ENCODE data around the gene EHD4. TPM values are rescaled to one million over a fixed set of nuclear protein-coding genes. Genes with fewer than 3 reads are reported as not detected.

Gene EHD4
- polyA plus RNA-seq, 1 of the 3 experiments (the other 2 are of a cell fraction): 17.5 TPM

GRCh38 chr15:41903782-41904181, 68.6 kb downstream of the EHD4 start:
- 95% methylated on average over 11 of the region's 13 CpGs for WGBS (ENCODE audit: low lambda C conversion rate)
- H3K36me3 ChIP-seq (replicated peaks in 1 of 2; ENCODE audit: control insufficient read depth in 1 of 2, insufficient read depth in 2 of 2, low read length in 1 of 2): peaks cover 10 to 21% of the 10 kb centered on the region in 2 experiments

More at GRCh38 chr15:41903782-41904181, 68.6 kb downstream of the EHD4 start:
- no peak for TF ChIP-seq FOSL2 (IDR thresholded peaks at IDR 0.05; ENCODE audit: borderline replicate concordance, low read depth)
- no peak for TF ChIP-seq RFX5 (IDR thresholded peaks at IDR 0.05; ENCODE audit: low read length)
- no peak for TF ChIP-seq CHD2 (IDR thresholded peaks at IDR 0.05; ENCODE audit: low read length, partially characterized antibody)
- TF ChIP-seq IRF3 (IDR thresholded peaks at IDR 0.05; ENCODE audit: low read depth, low read length): no peak
- no peak for TF ChIP-seq PBX3 (IDR thresholded peaks at IDR 0.05)
- no peak for TF ChIP-seq FOXJ3 (CRISPR knock-in tag; IDR thresholded peaks at IDR 0.05)
- no peak for TF ChIP-seq REST (IDR thresholded peaks at IDR 0.05; ENCODE audit: low read depth, low read length)
- no peak for TF ChIP-seq GABPA (IDR thresholded peaks at IDR 0.05; ENCODE audit: low read depth)
- TF ChIP-seq SMC3 (IDR thresholded peaks at IDR 0.05; ENCODE audit: low read depth, low read length): no peak
- TF ChIP-seq YY1 (IDR thresholded peaks at IDR 0.05; ENCODE audit: low read depth): no peak
- no peak for TF ChIP-seq POLR2AphosphoS5 (IDR thresholded peaks at IDR 0.05; ENCODE audit: low read depth, low read length)
- ChIA-PET POLR2A (no interaction called here), CTCF (interaction anchor here (0.7 to 5.9 kb wide), 25 partner anchors 11 to 438 kb away, joined by 3 to 77 read pairs (median 10); partner anchors contain the start of genes EHD4, MAPKBP1, PLA2G4B and SPTBN5)
- H4K20me1 ChIP-seq (ENCODE audit: insufficient read depth): no peaks in the 10 kb centered on the region
- H2AFZ ChIP-seq (ENCODE audit: low read depth): no peak overlapping the region
- H3K79me2 ChIP-seq (ENCODE audit: insufficient read depth): no peaks in the 10 kb centered on the region
- H3K9ac ChIP-seq: no peak overlapping the region
- H3K27ac ChIP-seq (ENCODE audit: low read depth in 2 of 2, low read length in 1 of 2): no peak overlapping the region
- H3F3A ChIP-seq (replicated peaks; ENCODE audit: insufficient read depth): no peaks in the 10 kb centered on the region
- H3K27me3 ChIP-seq (ENCODE audit: insufficient read depth): no peaks in the 10 kb centered on the region
- no peak overlapping the region for H3K4me2 ChIP-seq
- H3K4me3 ChIP-seq (ENCODE audit: low read depth in 2 of 2, low read length in 1 of 2): no peak overlapping the region
- no peaks in the 10 kb centered on the region for H3K9me2 ChIP-seq
- peaks cover 0 to 19% of the 10 kb centered on the region in 2 experiments; a peak in 1 of 4 replicates for H3K4me1 ChIP-seq (ENCODE audit: control insufficient read depth in 1 of 2, insufficient read depth in 2 of 2, low read depth in 1 of 2, low read length in 1 of 2)
- no peaks in the 10 kb centered on the region for H3K9me3 ChIP-seq
- no peak for DNase-seq

Measured in SK-N-SH (cell line).